HG03432 (cell line): ENCODE data around the gene C3orf49.

Source experiments
- ATAC-seq: cut with Tn5 transposase; IDR thresholded peaks from one replicate; pipeline ENCODE4 v1.9.1; 2021; ENCODE audit warnings: mild to moderate bottlenecking, moderate library complexity; ENCODE audit not compliant: unreplicated experiment

C3orf49 gene

GRCh38 chr3:63877737-63878393 lies 58.8 kb downstream of the C3orf49 start:
- ATAC-seq: no peak

GRCh38 chr3:63878394-63879060 lies 59.4 kb downstream of the C3orf49 start:
- ATAC-seq: no peak

- no peak for ATAC-seq
Observed at GRCh38 chr3:63880653-63881052, 61.6 kb downstream of the C3orf49 start.

- no peak for ATAC-seq
Observed at GRCh38 chr3:63886858-63887257, 67.8 kb downstream of the C3orf49 start.

- no peak for ATAC-seq
Observed at GRCh38 chr3:63891518-63891917, 72.4 kb downstream of the C3orf49 start.

- ATAC-seq: no peak
Observed at GRCh38 chr3:63892773-63893352, 73.8 kb downstream of the C3orf49 start.

- ATAC-seq: peak; percentile 35
Observed at GRCh38 chr3:63895422-63896189, 76.5 kb downstream of the C3orf49 start.

GRCh38 chr3:63896332-63897030 lies 77.4 kb downstream of the C3orf49 start:
- ATAC-seq: peak; percentile 76
